Small intestine (tissue), 7 donors: ENCODE data around the gene FAM83B. TPM values are rescaled to one million over a fixed set of nuclear protein-coding genes. Genes with fewer than 3 reads are reported as not detected.
"Not testable (repeated sequence)": the region's sequence is repeated elsewhere in the genome, so short reads cannot be mapped to it uniquely, and the experiment has no call there.

Source experiments
- DNase-seq, 2 donors: peaks; one replicate each; pipeline versions ENCODE4 v3.0.0 to v3.0.0-alpha.2; 2013
- FAIRE-seq: peaks from 2 replicates; lab custom pipeline; 2012; peaks lifted over from hg19 to GRCh38; lab: Jason Lieb, UNC
- H3K27ac ChIP-seq, 3 donors: one replicate each; pipeline ENCODE4 v1.5.1; 2013; ENCODE audit warnings: low read length in 2 of 3, mild to moderate bottlenecking in 2 of 3, control low read depth in 1 of 3, inconsistent platforms in 1 of 3, low read depth in 1 of 3, moderate library complexity in 1 of 3
- H3K27me3 ChIP-seq, 3 donors: one replicate each; pipeline ENCODE4 v1.6.1; 2013; ENCODE audit warnings: low read length in 3 of 3, inconsistent platforms in 1 of 3; ENCODE audit not compliant: control insufficient read depth in 3 of 3, insufficient read depth in 3 of 3
- H3K36me3 ChIP-seq, 3 donors: one replicate each; pipeline ENCODE4 v1.6.1; 2013; ENCODE audit warnings: low read length in 3 of 3, inconsistent platforms in 1 of 3, low read depth in 1 of 3, mild to moderate bottlenecking in 1 of 3, moderate library complexity in 1 of 3; ENCODE audit not compliant: control insufficient read depth in 3 of 3, insufficient read depth in 2 of 3
- H3K4me1 ChIP-seq, 3 donors: one replicate each; pipeline ENCODE4 v1.6.1; 2013; ENCODE audit warnings: low read length in 2 of 3, inconsistent platforms in 1 of 3, low read depth in 1 of 3, mild to moderate bottlenecking in 1 of 3, moderate library complexity in 1 of 3; ENCODE audit not compliant: control insufficient read depth in 3 of 3, insufficient read depth in 2 of 3
- H3K4me3 ChIP-seq, 3 donors: one replicate each; pipeline ENCODE4 v1.5.1; 2013; ENCODE audit warnings: low read length in 3 of 3, control low read depth in 1 of 3, inconsistent platforms in 1 of 3, low read depth in 1 of 3, mild to moderate bottlenecking in 1 of 3, moderate library complexity in 1 of 3
- H3K9me3 ChIP-seq, 2 donors: one replicate each; pipeline ENCODE4 v1.6.1; 2013; ENCODE audit warnings: low read depth in 1 of 2, low read length in 1 of 2; ENCODE audit not compliant: control insufficient read depth in 2 of 2, insufficient read depth in 1 of 2
- WGBS, 3 donors: extraction: QIAGEN DNeasy Blood & Tissue Kit; methylation state at CpG; one replicate each; pipeline ENCODE4 v1.1.7; 2013; 5-methylcytosine and 5-hydroxymethylcytosine counted together
- polyA plus RNA-seq, 4 donors: library from polyadenylated mRNA; stranded (reverse) in 3 of 4; unstranded in 1 of 4; fragments of 200-250 nt in 3 of 4; fragments of 120-200 nt in 1 of 4; gene quantifications; one replicate each; pipeline versions ENCODE4 v1.2.1 to v1.2.3, GENCODE V29; 2013
- donor health status: healthy with polysubstance abuse.
- donor health status: control.
- donor health status: control.
- donor health status: Bipolar disorder and iron deficiency.
- donor health status: healthy.

Gene FAM83B
- polyA plus RNA-seq, 4 donors, result 4.6 to 14.7 (median 5.7) TPM

GRCh38 chr6:54805077-54805476 lies 41.5 kb upstream of the FAM83B start:
- FAIRE-seq, result peak; percentile 15
- no peak overlapping the region for H3K4me3 ChIP-seq
- H3K4me1 ChIP-seq, result peaks cover 0 to 26% (median 2%) of the 10 kb centered on the region in 3 donors
- WGBS, 3 donors, result 31 to 42% (median 32%) methylated on average over 1 of the region's 1 CpG
- no peaks in the 10 kb centered on the region for H3K27me3 ChIP-seq
- no peaks in the 10 kb centered on the region for H3K36me3 ChIP-seq
- H3K27ac ChIP-seq, result no peak overlapping the region
- no peaks in the 10 kb centered on the region for H3K9me3 ChIP-seq
- DNase-seq, result peak in 1 of 2 donors; percentile 55

GRCh38 chr6:54810147-54810546 lies 36.4 kb upstream of the FAM83B start:
- no peak for FAIRE-seq
- Histone ChIP-seq H3K4me1 (peaks cover 0 to 11% (median 0%) of the 10 kb centered on the region in 3 donors), H3K27ac (no peak overlapping the region)

DNA sequence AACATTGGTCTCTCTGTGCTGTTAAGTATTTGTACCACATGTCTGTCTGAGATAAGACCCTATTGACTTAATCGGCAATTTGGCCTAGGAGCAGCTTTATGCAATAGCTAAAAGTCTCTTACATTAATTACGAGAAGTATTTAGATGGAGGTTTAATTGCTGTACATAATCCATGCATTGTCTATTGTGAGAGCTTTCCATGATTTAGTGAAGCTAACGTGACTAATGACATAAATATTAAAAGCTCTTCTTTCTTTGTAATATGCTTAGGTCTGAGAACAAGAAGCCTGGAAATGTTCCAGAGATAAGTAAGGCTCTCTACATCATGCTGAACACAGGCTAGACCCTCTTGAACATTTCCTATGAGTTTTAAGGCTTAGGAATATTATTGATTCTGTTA lies 32.7 kb upstream of the FAM83B start:
- Histone ChIP-seq H3K27me3 (no peaks in the 10 kb centered on the region), H3K9me3 (no peaks in the 10 kb centered on the region), H3K36me3 (no peaks in the 10 kb centered on the region), H3K4me1 (peaks cover 0 to under 1% (median 0%) of the 10 kb centered on the region in 3 donors), H3K4me3 (no peak overlapping the region), H3K27ac (no peak overlapping the region)
- 53 to 67% (median 61%) methylated on average over 3 of the region's 3 CpGs for WGBS, 3 donors
- no peak for FAIRE-seq
- no peak for DNase-seq

More at GRCh38 chr6:54810147-54810546, 36.4 kb upstream of the FAM83B start:
- H3K36me3 ChIP-seq, result no peaks in the 10 kb centered on the region
- no peaks in the 10 kb centered on the region for H3K9me3 ChIP-seq
- no peak overlapping the region for H3K4me3 ChIP-seq
- H3K27me3 ChIP-seq, result no peaks in the 10 kb centered on the region
- no peak for DNase-seq

DNA sequence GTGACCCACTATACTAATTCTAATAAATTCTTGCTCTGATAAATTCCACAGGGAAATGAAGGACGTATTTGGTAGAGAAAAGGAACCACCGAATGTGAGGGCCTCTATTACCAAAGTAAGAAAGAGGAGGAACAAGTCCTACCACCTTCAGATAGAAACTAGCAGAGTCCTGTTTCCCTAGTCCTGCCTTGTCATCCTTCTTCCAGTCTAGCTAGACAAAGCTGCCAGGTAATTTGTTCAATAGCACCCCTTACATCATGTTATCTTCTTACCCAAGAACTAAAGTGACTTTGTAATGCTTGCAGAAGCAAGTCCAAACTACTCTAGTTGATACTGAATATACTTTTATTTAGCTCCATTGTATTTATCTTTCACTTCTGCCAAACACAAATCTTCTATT lies 29.3 kb upstream of the FAM83B start:
- WGBS, 3 donors, result 70 to 72% (median 72%) methylated on average over 2 of the region's 2 CpGs
- DNase-seq (no peak), FAIRE-seq (no peak)
- H3K36me3 ChIP-seq, result no peaks in the 10 kb centered on the region
- H3K9me3 ChIP-seq, result no peaks in the 10 kb centered on the region
- no peak overlapping the region for H3K4me3 ChIP-seq
- H3K27ac ChIP-seq, result no peak overlapping the region
- no peaks in the 10 kb centered on the region for H3K4me1 ChIP-seq
- H3K27me3 ChIP-seq, result no peaks in the 10 kb centered on the region

DNA sequence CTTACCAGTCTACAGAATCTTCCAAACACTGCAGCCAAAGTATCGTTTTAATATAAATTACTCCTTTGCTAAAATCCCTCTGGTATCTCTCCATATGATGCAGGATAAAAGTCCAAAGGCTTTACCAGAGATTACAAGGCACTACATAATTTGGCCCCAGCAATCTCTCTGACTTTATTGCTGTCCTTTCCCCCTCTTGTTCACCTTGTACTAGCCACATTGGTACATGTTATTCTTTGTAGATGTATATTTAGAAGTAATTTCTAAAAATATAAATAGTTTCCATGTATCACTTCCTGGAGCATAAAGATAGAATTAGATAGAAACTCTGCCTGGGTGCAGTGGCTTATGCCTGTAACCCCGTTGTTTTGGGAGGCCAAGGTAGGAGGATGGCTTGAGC lies 28.7 kb upstream of the FAM83B start:
- no peak for DNase-seq
- no peaks in the 10 kb centered on the region for H3K36me3 ChIP-seq
- no peaks in the 10 kb centered on the region for H3K9me3 ChIP-seq
- no peak for FAIRE-seq
- no peaks in the 10 kb centered on the region for H3K4me1 ChIP-seq
- no peak overlapping the region for H3K27ac ChIP-seq
- no peak overlapping the region for H3K4me3 ChIP-seq
- 47 to 65% (median 61%) methylated on average over 2 of the region's 2 CpGs for WGBS, 3 donors
- no peaks in the 10 kb centered on the region for H3K27me3 ChIP-seq

GRCh38 chr6:54824225-54824624 lies 22.3 kb upstream of the FAM83B start:
- FAIRE-seq, H3K27me3 ChIP-seq, DNase-seq, H3K27ac ChIP-seq, H3K4me1 ChIP-seq, H3K4me3 ChIP-seq, H3K36me3 ChIP-seq, H3K9me3 ChIP-seq: not testable (repeated sequence)
- WGBS, 3 donors, result 84 to 88% (median 87%) methylated on average over 6 of the region's 6 CpGs

DNA sequence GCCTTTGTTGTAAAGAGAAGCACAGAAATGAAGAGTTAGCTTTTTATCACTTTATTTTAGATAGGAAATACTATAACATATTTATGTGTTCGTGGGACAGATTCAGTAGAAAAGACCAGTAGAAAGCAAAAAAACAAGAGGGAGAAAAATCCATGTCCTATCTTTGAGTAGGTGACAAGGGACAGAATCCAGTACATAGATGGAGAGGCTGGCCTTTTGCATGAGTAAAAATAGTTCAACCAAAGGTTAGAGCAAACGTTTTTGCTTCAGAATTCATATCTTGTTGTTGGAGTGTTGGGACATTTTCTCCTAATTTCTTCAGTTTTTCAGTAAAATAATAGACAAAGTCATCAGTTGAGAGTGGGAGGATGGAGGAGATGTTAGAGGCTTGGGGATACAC lies 19.6 kb upstream of the FAM83B start:
- Histone ChIP-seq H3K27ac (no peak overlapping the region), H3K36me3 (no peaks in the 10 kb centered on the region), H3K27me3 (no peaks in the 10 kb centered on the region), H3K9me3 (no peaks in the 10 kb centered on the region), H3K4me3 (no peak overlapping the region), H3K4me1 (no peaks in the 10 kb centered on the region)
- no peak for DNase-seq
- WGBS, 3 donors, result 60 to 65% (median 63%) methylated on average over 2 of the region's 2 CpGs
- FAIRE-seq, result no peak

GRCh38 chr6:54830216-54830615 lies 16.4 kb upstream of the FAM83B start:
- 33 to 86% (median 85%) methylated on average over 1 of the region's 1 CpG for WGBS, 3 donors
- Histone ChIP-seq H3K27me3 (no peaks in the 10 kb centered on the region), H3K4me3 (no peak overlapping the region), H3K4me1 (no peaks in the 10 kb centered on the region), H3K27ac (no peak overlapping the region), H3K9me3 (no peaks in the 10 kb centered on the region), H3K36me3 (no peaks in the 10 kb centered on the region)
- DNase-seq, result no peak
- FAIRE-seq, result no peak

GRCh38 chr6:54835176-54835575 lies 11.4 kb upstream of the FAM83B start:
- H3K27ac ChIP-seq, result no peak overlapping the region
- no peak overlapping the region for H3K4me3 ChIP-seq
- no peaks in the 10 kb centered on the region for H3K4me1 ChIP-seq
- H3K27me3 ChIP-seq, result no peaks in the 10 kb centered on the region
- no peak for FAIRE-seq
- no peaks in the 10 kb centered on the region for H3K36me3 ChIP-seq
- 89 to 94% (median 93%) methylated on average over 1 of the region's 1 CpG for WGBS, 3 donors
- H3K9me3 ChIP-seq, result no peaks in the 10 kb centered on the region
- no peak for DNase-seq
